NCI-H1105 treated with DMSO at 0.1 percent for 48 hours (cell line): ENCODE measurements around the gene ZNF223.

ENCODE experiments used
- DNase-seq: peaks from one replicate; lab custom pipeline; 2025; lab: John Stamatoyannopoulos, UW

Gene ZNF223

GRCh38 chr19:44071824-44072542, 20.1 kb downstream of the ZNF223 start, which contains the start of gene ZNF284:
Gene ZNF284, plus strand, starts transcription at chr19:44072159. Its CDS starts 4,231 bp downstream, at chr19:44076390.
- DNase-seq = peak; percentile 84

- no peak for DNase-seq
Measured at GRCh38 chr19:44072543-44073401, 20.9 kb downstream of the ZNF223 start.

GRCh38 chr19:44076325-44076724, 24.5 kb downstream of the ZNF223 start:
- DNase-seq = no peak

GRCh38 chr19:44092108-44092507, 40.3 kb downstream of the ZNF223 start:
- DNase-seq = no peak

- peak; percentile 91 for DNase-seq
Measured at GRCh38 chr19:44093931-44094765, 42.3 kb downstream of the ZNF223 start, which contains the start of gene ZNF224. Gene ZNF224, plus strand, starts transcription at chr19:44094361. Its CDS starts 3,513 bp downstream, at chr19:44097874.

GRCh38 chr19:44107751-44108150, 55.9 kb downstream of the ZNF223 start:
- no peak for DNase-seq

- DNase-seq = no peak
Measured at GRCh38 chr19:44109458-44109857, 57.6 kb downstream of the ZNF223 start.

GRCh38 chr19:44111910-44112463, 60.2 kb downstream of the ZNF223 start:
- no peak for DNase-seq

- no peak for DNase-seq
Measured at GRCh38 chr19:44112802-44113137, 60.9 kb downstream of the ZNF223 start.

- DNase-seq = peak; percentile 98
Measured at GRCh38 chr19:44113138-44113783, 61.4 kb downstream of the ZNF223 start, which contains the start of gene ZNF225. Gene ZNF225, plus strand, starts transcription at chr19:44113399. Its CDS starts 2,429 bp downstream, at chr19:44115828.

GRCh38 chr19:44113784-44114390, 62.1 kb downstream of the ZNF223 start:
- no peak for DNase-seq
